NCI-H82 (cell line): ENCODE data around the gene TMEM236.

Source experiments
- DNase-seq: peaks from one replicate; lab custom pipeline; 2025; lab: John Stamatoyannopoulos, UW

TMEM236 gene

GRCh38 chr10:17787087-17787961, 35.3 kb downstream of the TMEM236 start:
- peak; percentile 14 for DNase-seq

GRCh38 chr10:17788646-17789045, 36.6 kb downstream of the TMEM236 start:
- no peak for DNase-seq

- DNase-seq, result no peak
Observed at GRCh38 chr10:17789396-17789795, 37.4 kb downstream of the TMEM236 start.

GRCh38 chr10:17790651-17791050, 38.6 kb downstream of the TMEM236 start:
- DNase-seq, result no peak

- no peak for DNase-seq
Observed at GRCh38 chr10:17792991-17793390, 41.0 kb downstream of the TMEM236 start.

GRCh38 chr10:17793823-17794644, 42.0 kb downstream of the TMEM236 start:
- DNase-seq, result no peak

GRCh38 chr10:17795083-17795482, 43.1 kb downstream of the TMEM236 start:
- DNase-seq, result no peak

GRCh38 chr10:17795813-17796594, 44.0 kb downstream of the TMEM236 start:
- DNase-seq, result no peak

GRCh38 chr10:17801507-17801906, 49.5 kb downstream of the TMEM236 start:
- peak; percentile 12 for DNase-seq

GRCh38 chr10:17802350-17802749, 50.3 kb downstream of the TMEM236 start:
- DNase-seq, result no peak

GRCh38 chr10:17802976-17803375, 51.0 kb downstream of the TMEM236 start:
- DNase-seq, result no peak

GRCh38 chr10:17805330-17805729, 53.3 kb downstream of the TMEM236 start:
- DNase-seq, result no peak

- no peak for DNase-seq
Observed at GRCh38 chr10:17805921-17806577, 54.0 kb downstream of the TMEM236 start.

- no peak for DNase-seq
Observed at GRCh38 chr10:17808971-17809841, 57.2 kb downstream of the TMEM236 start, which contains the start of gene MRC1. Gene MRC1 (plus strand): TSS chr10:17809348. CDS start chr10:17809466, 118 bp downstream.

GRCh38 chr10:17811146-17811865, 59.3 kb downstream of the TMEM236 start:
- no peak for DNase-seq

- no peak for DNase-seq
Observed at GRCh38 chr10:17814973-17815372, 63.0 kb downstream of the TMEM236 start.

- no peak for DNase-seq
Observed at GRCh38 chr10:17816199-17816598, 64.2 kb downstream of the TMEM236 start.

- no peak for DNase-seq
Observed at GRCh38 chr10:17817316-17817715, 65.3 kb downstream of the TMEM236 start.

GRCh38 chr10:17817790-17818189, 65.8 kb downstream of the TMEM236 start:
- no peak for DNase-seq

- no peak for DNase-seq
Observed at GRCh38 chr10:17819836-17820235, 67.8 kb downstream of the TMEM236 start.
